ENCODE measurements around the gene ZC3H18.
A peak's percentile ranks its signal among the peaks of the same experiment; 100 is the strongest.

ZC3H18 gene

DNA sequence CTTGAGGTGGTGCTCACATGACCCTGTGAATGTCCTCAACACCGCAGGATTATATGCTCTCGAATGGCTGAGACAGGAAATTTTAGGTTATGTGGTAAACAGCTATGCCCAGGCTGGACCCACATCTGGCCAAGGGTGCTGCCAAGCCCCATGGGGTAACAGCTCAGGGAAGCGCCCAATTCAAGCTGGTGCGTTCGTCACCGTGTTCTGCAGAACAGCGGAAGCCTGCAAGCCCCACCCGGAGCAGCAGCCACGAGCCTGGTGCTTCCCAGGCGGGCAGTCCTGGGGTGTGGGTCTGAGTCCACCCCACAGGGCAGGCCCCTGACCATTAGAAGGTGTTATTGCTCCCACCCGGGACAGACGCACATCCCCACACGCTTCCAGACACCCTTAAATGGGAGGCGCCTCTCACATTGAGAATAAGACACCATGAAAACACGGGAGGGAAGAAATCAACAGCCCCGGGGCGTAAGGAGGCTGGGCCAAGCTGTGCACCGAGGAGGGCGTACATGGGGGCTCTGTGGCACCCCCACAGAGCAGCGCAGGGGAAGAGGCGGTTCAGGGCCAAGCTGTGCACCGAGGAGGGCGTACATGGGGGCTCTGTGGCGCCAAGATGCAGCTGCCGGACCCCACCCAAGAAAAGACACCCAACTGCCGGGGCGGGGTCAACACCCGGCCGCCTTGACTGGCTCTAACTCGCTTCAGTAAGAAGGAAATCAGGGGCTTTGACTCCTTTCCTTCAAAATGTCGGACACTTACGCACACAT, 83.6 kb downstream of the ZC3H18 start:
- Mint-ChIP-seq H3K4me3 (peak overlapping the region in 1 of 2 donors; percentile 29), H3K27ac (peak overlapping the region in 1 of 2 donors; percentile 79), H3K27me3 (no peaks in the 10 kb centered on the region), H3K9me3 (no peaks in the 10 kb centered on the region), H3K36me3 (ENCODE audit: insufficient read depth) (peaks cover 64% of the 10 kb centered on the region), H3K4me1 (ENCODE audit: low read depth in 2 of 2) (peaks cover 13 to 23% of the 10 kb centered on the region in 2 donors)
- DNase-seq (no peak), ATAC-seq (replicated peaks) (no peak)

GRCh38 chr16:88654363-88655052, 84.3 kb downstream of the ZC3H18 start:
- no peak for ATAC-seq (replicated peaks)
- Mint-ChIP-seq H3K4me1 (ENCODE audit: low read depth in 2 of 2) (peaks cover 7 to 20% of the 10 kb centered on the region in 2 donors), H3K36me3 (ENCODE audit: insufficient read depth) (peaks cover 59% of the 10 kb centered on the region), H3K27ac (peak overlapping the region in 1 of 2 donors; percentile 79), H3K9me3 (no peaks in the 10 kb centered on the region), H3K27me3 (no peaks in the 10 kb centered on the region), H3K4me3 (peak overlapping the region in 1 of 2 donors; percentile 29)
- DNase-seq = no peak

DNA sequence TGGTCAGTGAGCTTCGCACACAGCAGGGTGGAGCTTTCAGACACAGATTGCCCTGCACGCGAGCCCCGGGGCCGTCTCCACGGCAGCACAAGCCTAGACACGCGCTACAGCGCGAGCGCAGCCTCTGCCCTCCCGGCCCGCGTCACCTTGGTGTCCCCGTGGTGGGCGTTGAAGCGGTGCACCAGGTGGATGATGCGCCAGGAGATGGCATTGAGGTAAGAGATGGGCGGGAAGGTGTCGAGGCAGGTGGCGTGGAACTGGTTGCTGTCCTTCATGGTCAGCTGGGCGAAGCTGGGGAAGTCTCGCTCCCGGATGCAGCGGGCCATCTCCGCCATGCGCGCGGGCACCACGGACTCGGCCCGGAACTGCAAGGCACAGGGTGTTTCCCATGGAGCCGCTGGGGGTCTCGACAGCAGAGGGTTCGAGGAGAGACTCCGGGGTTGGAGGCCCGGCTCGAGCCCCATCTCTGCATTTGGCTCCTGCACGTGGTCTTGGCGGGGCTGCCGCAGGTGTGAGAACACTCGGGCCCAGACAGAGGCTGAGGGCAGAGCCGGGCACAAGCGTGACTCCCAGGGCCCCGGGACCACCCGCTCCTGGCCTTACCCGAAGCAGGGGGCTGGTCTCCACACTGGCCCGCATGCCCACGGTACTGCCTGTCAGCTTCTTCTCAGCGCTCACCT, 85.0 kb downstream of the ZC3H18 start:
- peaks cover 7 to 17% of the 10 kb centered on the region in 2 donors for H3K4me1 Mint-ChIP-seq (ENCODE audit: low read depth in 2 of 2)
- H3K4me3 Mint-ChIP-seq = peak overlapping the region in 1 of 2 donors; percentile 29
- ATAC-seq (replicated peaks) (no peak), DNase-seq (no peak)
- peak overlapping the region in 1 of 2 donors; percentile 79 for H3K27ac Mint-ChIP-seq
- H3K9me3 Mint-ChIP-seq = no peaks in the 10 kb centered on the region
- H3K27me3 Mint-ChIP-seq = no peaks in the 10 kb centered on the region
- H3K36me3 Mint-ChIP-seq (ENCODE audit: insufficient read depth) = peaks cover 58% of the 10 kb centered on the region

DNA sequence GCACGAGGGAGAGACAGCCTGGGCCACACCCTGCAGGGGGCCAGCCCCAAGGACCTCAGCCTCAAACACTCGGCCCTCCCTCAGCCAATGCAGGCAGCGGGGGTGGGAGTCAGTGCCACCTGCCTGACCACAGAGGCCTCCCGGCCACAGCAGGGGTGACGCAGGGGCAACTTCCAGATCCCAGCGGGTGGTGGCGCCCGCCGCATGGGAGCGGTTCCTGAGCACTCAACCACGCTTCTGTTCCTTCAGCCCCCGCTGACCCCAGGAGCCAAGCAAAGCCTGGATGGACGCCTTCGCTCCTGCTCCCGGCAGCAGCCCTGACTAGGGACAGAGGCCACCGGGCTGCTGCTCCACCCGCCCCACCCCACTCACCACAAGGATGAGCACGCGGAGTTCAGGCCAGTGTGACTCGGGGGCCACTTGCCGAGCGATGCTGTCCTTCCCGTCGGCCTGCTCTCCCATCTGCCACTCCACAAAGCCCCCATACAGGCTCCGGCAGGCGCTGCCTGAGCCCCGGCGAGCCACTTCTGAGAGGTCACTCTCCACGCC, 85.6 kb downstream of the ZC3H18 start:
- Mint-ChIP-seq H3K27me3 (no peaks in the 10 kb centered on the region), H3K27ac (no peak overlapping the region), H3K36me3 (ENCODE audit: insufficient read depth) (peaks cover 54% of the 10 kb centered on the region), H3K4me1 (ENCODE audit: low read depth in 2 of 2) (peaks cover 7 to 17% of the 10 kb centered on the region in 2 donors), H3K9me3 (no peaks in the 10 kb centered on the region), H3K4me3 (no peak overlapping the region)
- DNase-seq (no peak), ATAC-seq (replicated peaks) (no peak)

- Mint-ChIP-seq H3K36me3 (ENCODE audit: insufficient read depth) (peaks cover 48% of the 10 kb centered on the region), H3K9me3 (no peaks in the 10 kb centered on the region), H3K27me3 (no peaks in the 10 kb centered on the region), H3K4me1 (ENCODE audit: low read depth in 2 of 2) (peaks cover 2 to 16% of the 10 kb centered on the region in 2 donors), H3K4me3 (no peak overlapping the region), H3K27ac (no peak overlapping the region)
- DNase-seq (no peak), ATAC-seq (replicated peaks) (no peak)
Observed at GRCh38 chr16:88656291-88656980, 86.2 kb downstream of the ZC3H18 start.

DNA sequence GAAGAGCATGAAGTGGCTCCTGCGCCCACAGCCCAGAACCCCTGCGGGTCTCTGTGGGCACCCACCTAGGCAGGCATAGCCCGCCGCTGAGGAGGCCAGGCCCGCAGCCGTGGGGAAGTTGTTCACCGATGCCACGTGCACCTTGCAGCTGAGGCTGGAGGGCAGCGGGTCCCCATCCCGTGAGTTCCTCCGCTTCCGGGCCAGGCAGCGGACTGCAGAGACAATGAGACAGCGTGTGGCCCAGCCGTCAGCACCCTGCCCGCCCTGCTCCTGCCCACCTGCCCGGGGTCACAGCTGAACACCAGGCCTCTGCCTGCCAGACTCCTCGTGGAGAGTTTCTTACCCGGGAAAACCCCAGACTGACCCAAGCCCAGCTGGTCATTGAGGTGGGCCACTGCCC, 87.2 kb downstream of the ZC3H18 start:
- ATAC-seq (replicated peaks) = no peak
- H3K9me3 Mint-ChIP-seq = no peaks in the 10 kb centered on the region

DNA sequence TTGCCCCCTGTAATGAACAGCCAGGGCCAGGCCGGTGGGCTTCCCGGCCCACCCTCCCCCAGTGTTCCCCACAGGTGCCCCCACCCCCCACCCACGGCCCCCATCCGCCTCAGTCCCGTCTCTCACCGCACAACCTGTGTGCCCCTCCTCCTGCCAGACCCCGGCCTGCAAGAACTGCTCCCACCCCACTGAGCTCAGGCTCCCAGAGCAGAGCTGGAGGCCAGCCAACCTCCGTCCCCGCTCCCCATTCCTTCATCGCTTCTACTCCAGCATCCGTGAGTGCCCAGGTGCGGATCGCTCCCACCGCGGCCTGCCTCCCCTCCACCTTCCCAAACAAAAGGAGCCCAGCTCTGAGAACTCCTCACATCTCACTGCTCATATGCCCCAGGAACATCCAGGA, 88.5 kb downstream of the ZC3H18 start:
- no peak for ATAC-seq (replicated peaks)
- DNase-seq = no peak
- Mint-ChIP-seq H3K4me3 (no peak overlapping the region), H3K36me3 (ENCODE audit: insufficient read depth) (peaks cover 52% of the 10 kb centered on the region), H3K27ac (peak overlapping the region in 1 of 2 donors; percentile 29), H3K4me1 (ENCODE audit: low read depth in 2 of 2) (peaks cover 6 to 14% of the 10 kb centered on the region in 2 donors), H3K27me3 (no peaks in the 10 kb centered on the region), H3K9me3 (no peaks in the 10 kb centered on the region)

More for the DNA sequence above, 87.2 kb downstream of the ZC3H18 start:
- DNase-seq = no peak
- Mint-ChIP-seq H3K27me3 (no peaks in the 10 kb centered on the region), H3K36me3 (ENCODE audit: insufficient read depth) (peaks cover 47% of the 10 kb centered on the region), H3K4me3 (no peak overlapping the region), H3K4me1 (ENCODE audit: low read depth in 2 of 2) (peaks cover 6 to 18% of the 10 kb centered on the region in 2 donors), H3K27ac (no peak overlapping the region)

DNA sequence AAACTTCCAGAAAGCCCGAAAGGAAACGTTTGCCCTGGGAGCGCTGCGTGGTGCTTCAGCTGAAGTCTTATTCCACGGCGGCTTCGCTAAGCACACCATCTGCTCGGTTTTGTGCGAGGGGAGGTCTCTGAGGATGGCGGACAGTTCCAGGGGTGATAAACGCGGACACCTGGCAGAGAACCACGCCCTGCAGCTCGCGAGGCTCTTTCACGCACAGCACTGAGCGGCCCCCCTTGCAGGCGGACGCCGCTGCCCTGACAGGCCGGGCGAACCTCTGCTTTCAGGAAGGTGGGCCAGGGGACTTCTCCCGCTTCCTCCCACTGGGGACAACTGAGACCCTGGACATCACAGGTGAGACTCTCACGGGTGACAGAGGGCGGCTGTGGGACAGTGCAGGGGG, 89.0 kb downstream of the ZC3H18 start:
- peaks cover 48% of the 10 kb centered on the region for H3K36me3 Mint-ChIP-seq (ENCODE audit: insufficient read depth)
- peaks cover 6 to 14% of the 10 kb centered on the region in 2 donors for H3K4me1 Mint-ChIP-seq (ENCODE audit: low read depth in 2 of 2)
- DNase-seq (no peak), ATAC-seq (replicated peaks) (no peak)
- H3K9me3 Mint-ChIP-seq = no peaks in the 10 kb centered on the region
- H3K27ac Mint-ChIP-seq = peak overlapping the region in 1 of 2 donors; percentile 29
- no peak overlapping the region for H3K4me3 Mint-ChIP-seq
- H3K27me3 Mint-ChIP-seq = no peaks in the 10 kb centered on the region

GRCh38 chr16:88661468-88661867, 91.3 kb downstream of the ZC3H18 start:
- Mint-ChIP-seq H3K4me3 (peak overlapping the region; percentile 87 to 96), H3K27ac (peak overlapping the region in 1 of 2 donors; percentile 97)
- no peak for DNase-seq

GRCh38 chr16:88662222-88662842, 92.1 kb downstream of the ZC3H18 start:
- peak overlapping the region; percentile 94 to 97 for H3K27ac Mint-ChIP-seq
- peaks cover 29% of the 10 kb centered on the region for H3K36me3 Mint-ChIP-seq (ENCODE audit: insufficient read depth)
- peaks cover 6 to 9% of the 10 kb centered on the region in 2 donors for H3K4me1 Mint-ChIP-seq (ENCODE audit: low read depth in 2 of 2)
- no peak for DNase-seq
- peak; percentile 2 for ATAC-seq (replicated peaks)
- no peaks in the 10 kb centered on the region for H3K27me3 Mint-ChIP-seq
- no peaks in the 10 kb centered on the region for H3K9me3 Mint-ChIP-seq
- H3K4me3 Mint-ChIP-seq = peak overlapping the region; percentile 87 to 96

More at GRCh38 chr16:88661468-88661867, 91.3 kb downstream of the ZC3H18 start:
- Mint-ChIP-seq H3K27me3 (no peaks in the 10 kb centered on the region), H3K36me3 (ENCODE audit: insufficient read depth) (peaks cover 33% of the 10 kb centered on the region), H3K4me1 (ENCODE audit: low read depth in 2 of 2) (peaks cover 6 to 9% of the 10 kb centered on the region in 2 donors), H3K9me3 (no peaks in the 10 kb centered on the region)
- no peak for ATAC-seq (replicated peaks)

- ATAC-seq (replicated peaks) = peak; percentile 97
- H3K4me1 Mint-ChIP-seq (ENCODE audit: low read depth in 2 of 2) = peaks cover 6 to 9% of the 10 kb centered on the region in 2 donors
- peaks cover 28% of the 10 kb centered on the region for H3K36me3 Mint-ChIP-seq (ENCODE audit: insufficient read depth)
- peak within 1 kb of the TSS; percentile 87 to 96 for H3K4me3 Mint-ChIP-seq
- peak; percentile 92 to 93 (median 92) for DNase-seq
- H3K9me3 Mint-ChIP-seq = no peaks in the 10 kb centered on the region
- no peaks in the 10 kb centered on the region for H3K27me3 Mint-ChIP-seq
- peak within 1 kb of the TSS; percentile 94 to 97 for H3K27ac Mint-ChIP-seq
Observed at GRCh38 chr16:88662843-88663606, 92.8 kb downstream of the ZC3H18 start, which contains the start of gene MVD. MVD (minus strand) TSS chr16:88663091; CDS start chr16:88663080, 11 bp downstream.

GRCh38 chr16:88665148-88665547, 94.9 kb downstream of the ZC3H18 start:
- H3K36me3 Mint-ChIP-seq (ENCODE audit: insufficient read depth) = peaks cover 16% of the 10 kb centered on the region
- peak overlapping the region; percentile 21 to 38 for H3K4me3 Mint-ChIP-seq

More at GRCh38 chr16:88665148-88665547, 94.9 kb downstream of the ZC3H18 start:
- H3K27ac Mint-ChIP-seq = no peak overlapping the region
- ATAC-seq (replicated peaks) (no peak), DNase-seq (no peak)
- H3K27me3 Mint-ChIP-seq = no peaks in the 10 kb centered on the region
- H3K9me3 Mint-ChIP-seq = no peaks in the 10 kb centered on the region
- peaks cover 6 to 12% of the 10 kb centered on the region in 2 donors for H3K4me1 Mint-ChIP-seq (ENCODE audit: low read depth in 2 of 2)
